Activated CD8-positive, alpha-beta memory T cell treated with anti-CD3 and anti-CD28 coated beads, Interleukin-2, amount 50 U/mL, for 48 hours (primary cell): ENCODE data around the gene THAP3.
A peak's percentile ranks its signal among the peaks of the same experiment; 100 is the strongest.

Experiments
- DNase-seq: peaks from one replicate; pipeline ENCODE4 v3.0.0-alpha.2; 2020

The THAP3 gene

GRCh38 chr1:6624710-6625583 is at the start of gene THAP3:
Gene THAP3, plus strand, starts transcription at chr1:6624868. Its CDS starts 351 bp downstream, at chr1:6625219.
- DNase-seq, result peak; percentile 95

- no peak for DNase-seq
Measured at GRCh38 chr1:6577831-6578525, 46.7 kb upstream of the THAP3 start.

- DNase-seq, result no peak
Measured at GRCh38 chr1:6578624-6579373, 45.9 kb upstream of the THAP3 start.

- DNase-seq, result peak; percentile 98
Measured at GRCh38 chr1:6579374-6580118, 45.1 kb upstream of the THAP3 start, which contains the start of gene ZBTB48. Gene ZBTB48, plus strand, starts transcription at chr1:6579994. Its CDS starts 616 bp downstream, at chr1:6580610.

- DNase-seq, result no peak
Measured at GRCh38 chr1:6580119-6580592, 44.5 kb upstream of the THAP3 start.

- DNase-seq, result no peak
Measured at GRCh38 chr1:6580593-6581409, 43.9 kb upstream of the THAP3 start.

- DNase-seq, result no peak
Measured at GRCh38 chr1:6581561-6582305, 42.9 kb upstream of the THAP3 start.

- no peak for DNase-seq
Measured at GRCh38 chr1:6582370-6582769, 42.3 kb upstream of the THAP3 start.

GRCh38 chr1:6584126-6585080 is 40.3 kb upstream of the THAP3 start:
- no peak for DNase-seq

- no peak for DNase-seq
Measured at GRCh38 chr1:6585081-6585722, 39.5 kb upstream of the THAP3 start.

GRCh38 chr1:6585841-6586240 is 38.8 kb upstream of the THAP3 start:
- no peak for DNase-seq

- no peak for DNase-seq
Measured at GRCh38 chr1:6586404-6586816, 38.3 kb upstream of the THAP3 start.

GRCh38 chr1:6587261-6588005 is 37.2 kb upstream of the THAP3 start:
- no peak for DNase-seq

GRCh38 chr1:6588128-6588892 is 36.4 kb upstream of the THAP3 start:
- DNase-seq, result no peak

- no peak for DNase-seq
Measured at GRCh38 chr1:6588893-6589520, 35.7 kb upstream of the THAP3 start.

- DNase-seq, result no peak
Measured at GRCh38 chr1:6590046-6590445, 34.6 kb upstream of the THAP3 start.

GRCh38 chr1:6591222-6591621 is 33.4 kb upstream of the THAP3 start:
- no peak for DNase-seq
